HCT116 (cell line): ENCODE measurements around the gene JCAD. TPM values are rescaled to one million over a fixed set of nuclear protein-coding genes. Genes with fewer than 3 reads are reported as not detected.
A peak's percentile ranks its signal among the peaks of the same experiment; 100 is the strongest.

ENCODE experiments used
- ATAC-seq: fragments of 200-7000 bp; cut with Tn5 transposase; 2 replicates; pipeline ENCODE4 v1.9.1; 2020; ENCODE audit warnings: mild to moderate bottlenecking, moderate library complexity
- BruUV-seq: library from RNA; stranded (reverse); fragments of 400-500 nt; replicated peaks from 2 replicates; lab custom pipeline; 2021; lab: Mats Ljungman, UMichigan
- CTCF ChIA-PET: fragments of 300-600 bp; sonication (Branson Sonifier 250); formaldehyde crosslinking; loops from one replicate; lab custom pipeline; 2021; ENCODE audit warnings: antibody characterized with exemption; lab: Charles Lee
- POLR2A ChIA-PET: fragments of 300-600, 350-600 bp; sonication (Branson Sonifier 250); formaldehyde crosslinking; loops from one replicate; lab custom pipeline; 2021; ENCODE audit warnings: antibody characterized with exemption; lab: Charles Lee
- RAD21 ChIA-PET, 2 experiments: fragments of 300-600 bp; sonication (Branson Sonifier 250); formaldehyde crosslinking; loops; one replicate each; lab custom pipeline; 2023; ENCODE audit warnings: low total read pairs in 2 of 2; ENCODE audit not compliant: uncharacterized antibody in 2 of 2, unreplicated experiment in 2 of 2, low non-redundant PET in 1 of 2; lab: Charles Lee
- DNase-seq: peaks from one replicate; pipeline ENCODE4 v3.0.0-alpha.2; 2010; ENCODE audit warnings: low read depth, low spot score
- H2AFZ ChIP-seq: fragments of 200-600 bp; shearing (Covaris generic), sonication (generic); 2 replicates; pipeline ENCODE4 v1.6.1; 2017; ENCODE audit warnings: low read depth, mixed run types, mixed read lengths, antibody characterized with exemption, low read length; ENCODE audit not compliant: poor library complexity, severe bottlenecking
- H3K27ac ChIP-seq: 2 replicates; pipeline ENCODE4 v1.5.1; 2012; ENCODE audit warnings: low read depth, low read length
- H3K27me3 ChIP-seq: fragments of 200-600 bp; sonication (generic); 2 replicates; pipeline ENCODE4 v1.6.1; 2016; ENCODE audit warnings: mixed run types, low read length, mixed read lengths; ENCODE audit not compliant: insufficient read depth
- H3K36me3 ChIP-seq, 2 experiments: fragments of 200-500 bp in 1 of 2; fragments of 200-600 bp in 1 of 2; sonication (Bioruptor generic) in 1 of 2; sonication (generic) in 1 of 2; 2 replicates each; pipeline versions ENCODE4 v1.5.1 to v1.6.1; 2014 to 2016; ENCODE audit warnings: low read length in 2 of 2, inconsistent platforms in 1 of 2, mixed read lengths in 1 of 2, mixed run types in 1 of 2; ENCODE audit not compliant: insufficient read depth in 2 of 2, control insufficient read depth in 1 of 2
- H3K4me1 ChIP-seq, 2 experiments: fragments of 200-600 bp in 1 of 2; sonication (generic) in 1 of 2; 2 replicates each; pipeline versions ENCODE4 v1.5.1 to v1.6.1; 2012 to 2017; ENCODE audit warnings: low read length in 2 of 2, inconsistent platforms in 1 of 2, mild to moderate bottlenecking in 1 of 2, mixed read lengths in 1 of 2, mixed run types in 1 of 2, moderate library complexity in 1 of 2; ENCODE audit not compliant: insufficient read depth in 2 of 2, control insufficient read depth in 1 of 2
- H3K4me2 ChIP-seq: fragments of 200-600 bp; sonication (generic); 2 replicates; pipeline ENCODE4 v1.6.1; 2017; ENCODE audit warnings: mixed run types, low read length, mixed read lengths
- H3K4me3 ChIP-seq, 2 experiments: fragments of 200-600 bp in 1 of 2; sonication (generic) in 1 of 2; replicated peaks in 1 of 2; 2 replicates each; pipeline ENCODE4 v1.5.1; 2011 to 2016; ENCODE audit warnings: low read length in 2 of 2, control low read depth in 1 of 2, low read depth in 1 of 2, mild to moderate bottlenecking in 1 of 2, mixed read lengths in 1 of 2, mixed run types in 1 of 2
- H3K79me2 ChIP-seq: fragments of 200-600 bp; sonication (generic); 2 replicates; pipeline ENCODE4 v1.6.1; 2017; ENCODE audit warnings: mild to moderate bottlenecking, mixed run types, low read length, moderate library complexity, mixed read lengths; ENCODE audit not compliant: insufficient read depth
- H3K9ac ChIP-seq: fragments of 200-600 bp; sonication (generic); 2 replicates; pipeline ENCODE4 v1.6.1; 2016; ENCODE audit warnings: low read length, mixed read lengths
- H3K9me2 ChIP-seq: fragments of 200-600 bp; sonication (generic), shearing (Covaris generic); 2 replicates; pipeline ENCODE4 v1.6.1; 2017; ENCODE audit warnings: mixed run types, mild to moderate bottlenecking, moderate library complexity; ENCODE audit not compliant: insufficient read depth
- H3K9me3 ChIP-seq, 2 experiments: fragments of 200-500 bp in 1 of 2; fragments of 200-600 bp in 1 of 2; sonication (Bioruptor generic) in 1 of 2; sonication (generic) in 1 of 2; 2 replicates each; pipeline ENCODE4 v1.6.1; 2014 to 2017; ENCODE audit warnings: low read length in 2 of 2, mixed read lengths in 2 of 2, inconsistent platforms in 1 of 2, low read depth in 1 of 2, mild to moderate bottlenecking in 1 of 2, mixed run types in 1 of 2, moderate library complexity in 1 of 2; ENCODE audit not compliant: control insufficient read depth in 1 of 2, insufficient read depth in 1 of 2
- H4K20me1 ChIP-seq: fragments of 200-600 bp; sonication (generic), shearing (Covaris generic); 2 replicates; pipeline ENCODE4 v1.6.1; 2017; ENCODE audit warnings: mixed run types, mild to moderate bottlenecking, moderate library complexity; ENCODE audit not compliant: insufficient read depth
- ATF3 ChIP-seq: IDR thresholded peaks from 2 replicates; pipeline ENCODE4 v1.6.1; 2012
- CBX3 ChIP-seq: IDR thresholded peaks from 2 replicates; pipeline ENCODE4 v1.6.1; 2012; ENCODE audit warnings: low read depth
- CEBPB ChIP-seq: IDR thresholded peaks from 2 replicates; pipeline ENCODE4 v1.6.1; 2012; ENCODE audit warnings: low read depth
- CTCF ChIP-seq, 3 experiments: fragments of 200-600 bp in 1 of 3; sonication (generic) in 1 of 3; IDR thresholded peaks in 2 of 3; conservative IDR thresholded peaks in 1 of 3; 2 replicates each; pipeline ENCODE4 v1.5.1; 2012 to 2017; ENCODE audit warnings: low read depth in 2 of 3, low read length in 2 of 3, antibody characterized with exemption in 1 of 3, borderline replicate concordance in 1 of 3, control low read depth in 1 of 3, mild to moderate bottlenecking in 1 of 3, mixed read lengths in 1 of 3, mixed run types in 1 of 3, moderate library complexity in 1 of 3; ENCODE audit not compliant: insufficient read depth in 1 of 3
- ELF1 ChIP-seq: IDR thresholded peaks from 2 replicates; pipeline ENCODE4 v1.6.1; 2012; ENCODE audit warnings: low read depth, borderline replicate concordance
- EZH2 ChIP-seq: fragments of 200-600 bp; sonication (generic); IDR thresholded peaks from 2 replicates; pipeline ENCODE4 v1.6.1; 2017; ENCODE audit warnings: antibody characterized with exemption, mixed run types
- EZH2phosphoT487 ChIP-seq: fragments of 200-600 bp; IDR thresholded peaks from 2 replicates; pipeline ENCODE4 v1.6.1; 2018; ENCODE audit warnings: antibody characterized with exemption, borderline replicate concordance
- FOSL1 ChIP-seq: IDR thresholded peaks from 2 replicates; pipeline ENCODE4 v1.6.1; 2012; ENCODE audit warnings: low read depth
- JUND ChIP-seq: IDR thresholded peaks from 2 replicates; pipeline ENCODE4 v1.6.1; 2012
- MAX ChIP-seq: IDR thresholded peaks from 2 replicates; pipeline ENCODE4 v1.6.1; 2012
- RAD21 ChIP-seq: IDR thresholded peaks from 2 replicates; pipeline ENCODE4 v1.6.1; 2012; ENCODE audit warnings: low read depth, mild to moderate bottlenecking
- REST ChIP-seq: IDR thresholded peaks from 2 replicates; pipeline ENCODE4 v1.6.1; 2012; ENCODE audit warnings: low read depth
- SIN3A ChIP-seq: IDR thresholded peaks from 2 replicates; pipeline ENCODE4 v1.6.1; 2012; ENCODE audit warnings: low read depth
- SP1 ChIP-seq: IDR thresholded peaks from 2 replicates; pipeline ENCODE4 v1.6.1; 2012; ENCODE audit warnings: low read depth
- SRF ChIP-seq: IDR thresholded peaks from 2 replicates; pipeline ENCODE4 v1.6.1; 2012; ENCODE audit warnings: low read depth
- TCF7L2 ChIP-seq: IDR thresholded peaks from 2 replicates; pipeline ENCODE4 v1.7.0; 2011; ENCODE audit warnings: borderline replicate concordance, inconsistent platforms; ENCODE audit not compliant: insufficient read depth, insufficient read length; ENCODE audit errors: extremely low read depth
- YY1 ChIP-seq: IDR thresholded peaks from 2 replicates; pipeline ENCODE4 v1.6.1; 2011; ENCODE audit warnings: low read length, low read depth, moderate library complexity, mild to moderate bottlenecking; ENCODE audit not compliant: insufficient replicate concordance; ENCODE audit errors: extremely low read depth
- ZFX ChIP-seq: fragments of 450-650 bp; IDR thresholded peaks from 2 replicates; pipeline ENCODE4 v1.6.1; 2017
- intact Hi-C: fragments of 100-400 bp; cut with micrococcal nuclease; formaldehyde crosslinking; loops from 2 replicates; pipeline ENCODE4 v1.10.0; 2022
- total RNA-seq: library from RNA; stranded (reverse); gene quantifications from one replicate; pipeline ENCODE4 v1.2.1, GENCODE V29; 2021; ENCODE audit not compliant: unreplicated experiment
- TF ChIP-seq, protein P1 (sequence below): IDR thresholded peaks from 2 replicates; pipeline ENCODE4 v1.6.1; 2011; ENCODE audit warnings: mild to moderate bottlenecking, low read length, moderate library complexity; ENCODE audit not compliant: insufficient replicate concordance; ENCODE audit errors: extremely low read depth

Gene JCAD
- total RNA-seq, 1 experiment from 2014 or later = 17.5 TPM

- H3K4me1 ChIP-seq = peaks cover 39 to 56% of the 10 kb centered on the region in 2 experiments
- ATAC-seq (peak; percentile 40), DNase-seq (peak; percentile 60)
- intact Hi-C loops = no loop called here
- ChIA-PET CTCF (no interaction called here), POLR2A (interaction anchor here (1.2 kb wide), 1 partner anchor 37 kb away, joined by 3 read pairs; no protein-coding TSS in a partner anchor), RAD21 (interaction anchor here in 1 of 2 experiments (1.1 kb wide), 1 partner anchor 36 kb away, joined by 3 read pairs; no protein-coding TSS in a partner anchor)
- no peaks in the 10 kb centered on the region for H3K9me2 ChIP-seq
- H4K20me1 ChIP-seq = no peaks in the 10 kb centered on the region
- peaks cover 18% of the 10 kb centered on the region for H3K79me2 ChIP-seq
- H3K36me3 ChIP-seq = no peaks in the 10 kb centered on the region
- peak overlapping the region; percentile 60; the same call in 1 of the 2 replicates for H3K9ac ChIP-seq
- H2AFZ ChIP-seq = no peak overlapping the region
- H3K4me3 ChIP-seq = peak overlapping the region; percentile 8 to 16; a peak in 1 of 4 replicates
- peak overlapping the region; percentile 75; the same call in 1 of the 2 replicates for H3K27ac ChIP-seq
- H3K9me3 ChIP-seq = no peaks in the 10 kb centered on the region
- no peaks in the 10 kb centered on the region for H3K27me3 ChIP-seq
- TF ChIP-seq ATF3 (no peak), SRF (no peak), TCF7L2 (no peak), SP1 (no peak), RAD21 (no peak), ZFX (no peak), CTCF (IDR thresholded peaks at IDR 0.05 in 2 of 3, conservative IDR thresholded peaks at IDR 0.05 in 1 of 3; ENCODE audit: borderline replicate concordance in 1 of 3, insufficient read depth in 1 of 3, low read depth in 2 of 3, low read length in 2 of 3) (no peak), EZH2 (no peak), CEBPB (no peak), JUND (no peak; the same call in 1 of the 2 replicates), YY1 (no peak), REST (no peak), SIN3A (no peak), MAX (no peak), CBX3 (no peak), EZH2phosphoT487 (no peak), FOSL1 (no peak), ELF1 (no peak)
- TF ChIP-seq, protein P1, sequence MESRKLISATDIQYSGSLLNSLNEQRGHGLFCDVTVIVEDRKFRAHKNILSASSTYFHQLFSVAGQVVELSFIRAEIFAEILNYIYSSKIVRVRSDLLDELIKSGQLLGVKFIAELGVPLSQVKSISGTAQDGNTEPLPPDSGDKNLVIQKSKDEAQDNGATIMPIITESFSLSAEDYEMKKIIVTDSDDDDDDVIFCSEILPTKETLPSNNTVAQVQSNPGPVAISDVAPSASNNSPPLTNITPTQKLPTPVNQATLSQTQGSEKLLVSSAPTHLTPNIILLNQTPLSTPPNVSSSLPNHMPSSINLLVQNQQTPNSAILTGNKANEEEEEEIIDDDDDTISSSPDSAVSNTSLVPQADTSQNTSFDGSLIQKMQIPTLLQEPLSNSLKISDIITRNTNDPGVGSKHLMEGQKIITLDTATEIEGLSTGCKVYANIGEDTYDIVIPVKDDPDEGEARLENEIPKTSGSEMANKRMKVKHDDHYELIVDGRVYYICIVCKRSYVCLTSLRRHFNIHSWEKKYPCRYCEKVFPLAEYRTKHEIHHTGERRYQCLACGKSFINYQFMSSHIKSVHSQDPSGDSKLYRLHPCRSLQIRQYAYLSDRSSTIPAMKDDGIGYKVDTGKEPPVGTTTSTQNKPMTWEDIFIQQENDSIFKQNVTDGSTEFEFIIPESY = no peak
- TF ChIP-seq, all 23 proteins: peak for 0
- BruUV-seq = no TSS peak
- peak overlapping the region; percentile 81 for H3K4me2 ChIP-seq
Measured at GRCh38 chr10:30056767-30057355, 2.5 kb downstream of the JCAD start.
